OCI-M2 (cell line): Measurements from ENCODE around the gene DENND2C.

ENCODE experiments used
- DNase-seq: peaks from one replicate; lab custom pipeline; 2025; ENCODE audit not compliant: unreplicated experiment; lab: John Stamatoyannopoulos, UW

DENND2C gene

DNA sequence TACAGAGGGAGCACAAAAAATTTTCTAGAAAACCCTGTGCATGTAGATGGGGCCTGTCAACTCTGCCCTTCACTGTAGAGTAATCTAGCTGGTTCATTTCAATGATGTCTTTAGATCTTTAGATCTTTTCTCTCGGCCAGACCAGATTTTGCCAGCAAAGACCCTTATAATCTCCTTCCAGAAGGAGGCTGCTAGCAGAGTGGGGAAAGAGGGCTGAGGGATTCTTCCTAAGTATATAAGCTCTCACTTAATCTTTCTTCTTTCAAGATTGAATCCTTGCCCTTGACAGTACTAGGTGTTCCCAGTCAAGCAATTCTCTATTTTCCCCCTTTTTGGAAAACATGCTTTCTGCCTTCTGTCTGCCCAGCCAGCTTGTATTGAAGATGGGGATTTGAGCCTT, 122.8 kb downstream of the DENND2C start:
- no peak for DNase-seq

- no peak for DNase-seq
These were observed 124.1 kb downstream of the DENND2C start for GRCh38 chr1:114545796-114546195.

GRCh38 chr1:114545315-114545714, 124.5 kb downstream of the DENND2C start:
- DNase-seq = no peak

- no peak for DNase-seq
These were observed 129.0 kb downstream of the DENND2C start for GRCh38 chr1:114540821-114541220.

DNA sequence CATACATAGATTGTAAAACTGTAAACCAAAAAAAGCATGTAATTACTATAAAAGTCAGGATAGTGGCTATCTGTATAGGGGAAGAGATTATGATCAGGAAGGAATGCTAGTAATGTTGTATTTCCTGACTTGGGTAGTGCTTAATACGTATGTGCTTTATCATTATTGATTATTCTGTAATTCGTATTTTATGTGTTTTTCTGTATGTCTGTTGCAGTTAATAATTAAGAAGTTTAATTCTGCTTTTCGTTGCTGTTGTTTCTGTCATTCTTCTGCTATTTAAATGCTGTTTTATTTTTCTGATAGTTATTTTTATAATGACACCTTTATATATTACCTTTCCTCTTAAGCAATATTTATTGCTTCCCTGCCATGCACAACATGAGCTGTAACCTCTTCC, 129.6 kb downstream of the DENND2C start:
- DNase-seq = no peak

DNA sequence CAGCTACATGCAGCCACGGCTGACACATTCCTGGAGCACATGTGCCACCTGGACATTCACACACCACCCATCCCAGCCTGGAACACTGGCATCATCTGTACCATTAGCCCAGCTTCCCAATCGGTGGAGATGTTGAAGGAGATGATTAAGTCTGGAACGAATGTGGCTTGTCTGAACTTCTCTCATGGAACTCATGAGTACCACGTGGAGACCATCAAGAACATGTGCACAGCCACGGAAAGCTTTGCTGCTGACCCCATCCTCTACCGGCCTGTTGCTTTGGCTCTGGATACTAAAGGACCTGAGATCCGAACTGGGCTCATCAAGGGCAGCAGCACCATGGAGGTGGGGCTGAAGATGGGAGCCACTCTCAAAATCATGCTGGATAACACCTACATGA, 133.8 kb downstream of the DENND2C start:
- DNase-seq = no peak

DNA sequence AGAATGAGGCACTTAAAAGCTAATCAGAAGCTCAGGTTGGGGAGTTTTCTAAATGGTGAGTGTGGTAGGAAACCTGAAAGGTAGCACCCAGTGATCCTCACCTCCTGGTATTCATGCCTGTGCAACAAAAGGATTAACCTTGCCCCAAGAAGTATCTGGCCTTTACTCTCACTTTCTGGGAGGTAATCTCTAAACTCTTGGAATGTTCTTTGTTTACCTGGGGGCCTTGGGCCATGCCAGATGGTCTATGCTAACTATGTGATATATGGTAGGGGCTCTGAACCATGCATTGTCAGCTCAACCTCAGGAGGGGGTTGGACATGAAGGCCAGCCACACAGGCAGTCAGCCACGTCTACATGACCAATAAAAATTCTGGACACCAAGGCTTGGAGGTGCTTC, 134.4 kb downstream of the DENND2C start:
- no peak for DNase-seq
